Cardiac muscle cell (in vitro differentiated cells and primary cell): ENCODE measurements around the gene ZSWIM6. TPM values are rescaled to one million over a fixed set of nuclear protein-coding genes. Genes with fewer than 3 reads are reported as not detected.

Experiments used
- DNase-seq, 2 donors: peaks; one replicate each; pipeline versions ENCODE4 v3.0.0 to v3.0.0-alpha.2; 2010 to 2017; ENCODE audit warnings: low read depth in 1 of 2, low spot score in 1 of 2
- H3K27ac ChIP-seq: fragments of 200-600 bp; sonication (generic); 2 replicates; pipeline ENCODE4 v1.5.1; 2016
- H3K27me3 ChIP-seq: fragments of 200-600 bp; sonication (generic); 2 replicates; pipeline ENCODE4 v1.6.0; 2016; ENCODE audit warnings: control low read depth
- H3K36me3 ChIP-seq: fragments of 200-600 bp; sonication (generic); 2 replicates; pipeline ENCODE4 v1.5.1; 2016; ENCODE audit warnings: control low read depth
- H3K4me1 ChIP-seq: fragments of 200-600 bp; sonication (generic); 2 replicates; pipeline ENCODE4 v1.8.1; 2017; ENCODE audit warnings: low read depth, mild to moderate bottlenecking, mixed run types
- H3K4me3 ChIP-seq: fragments of 200-600 bp; sonication (generic); 2 replicates; pipeline ENCODE4 v1.5.1; 2016; ENCODE audit warnings: mild to moderate bottlenecking
- H3K9me3 ChIP-seq: fragments of 200-600 bp; sonication (generic); 2 replicates; pipeline ENCODE4 v1.5.1; 2017; ENCODE audit warnings: low read depth, mild to moderate bottlenecking, control low read depth
- CTCF ChIP-seq: IDR thresholded peaks from 2 replicates; pipeline ENCODE4 v1.5.1; 2012; ENCODE audit warnings: low read depth, mild to moderate bottlenecking, low read length
- polyA plus RNA-seq: library from polyadenylated mRNA; unstranded; fragments of >200 nt; fragmentation: Nextera tagmentation; extraction: Ambion mirVana; gene quantifications from 2 replicates; pipeline ENCODE4 v1.2.1, GENCODE V29; 2016
- total RNA-seq: library from RNA; depleted of rRNA; stranded (reverse); fragments of >200 nt; gene quantifications from 2 replicates; pipeline ENCODE4 v1.2.3, GENCODE V29; 2016

ZSWIM6 gene
- total and polyA plus RNA-seq, 2 experiments from 2014 or later: 3.4 to 8.3 TPM

GRCh38 chr5:61370506-61370905, 38.4 kb downstream of the ZSWIM6 start:
- Histone ChIP-seq H3K9me3 (no peaks in the 10 kb centered on the region), H3K27ac (no peak overlapping the region), H3K36me3 (no peaks in the 10 kb centered on the region), H3K4me1 (peaks cover 6% of the 10 kb centered on the region), H3K27me3 (no peaks in the 10 kb centered on the region), H3K4me3 (no peak overlapping the region)
- TF ChIP-seq CTCF: no peak
- DNase-seq: no peak

GRCh38 chr5:61371474-61371873, 39.4 kb downstream of the ZSWIM6 start:
- DNase-seq: no peak
- no peaks in the 10 kb centered on the region for H3K27me3 ChIP-seq
- H3K27ac ChIP-seq: no peak overlapping the region
- TF ChIP-seq CTCF: no peak
- peaks cover 6% of the 10 kb centered on the region for H3K4me1 ChIP-seq
- no peaks in the 10 kb centered on the region for H3K9me3 ChIP-seq
- no peaks in the 10 kb centered on the region for H3K36me3 ChIP-seq
- H3K4me3 ChIP-seq: no peak overlapping the region

DNA sequence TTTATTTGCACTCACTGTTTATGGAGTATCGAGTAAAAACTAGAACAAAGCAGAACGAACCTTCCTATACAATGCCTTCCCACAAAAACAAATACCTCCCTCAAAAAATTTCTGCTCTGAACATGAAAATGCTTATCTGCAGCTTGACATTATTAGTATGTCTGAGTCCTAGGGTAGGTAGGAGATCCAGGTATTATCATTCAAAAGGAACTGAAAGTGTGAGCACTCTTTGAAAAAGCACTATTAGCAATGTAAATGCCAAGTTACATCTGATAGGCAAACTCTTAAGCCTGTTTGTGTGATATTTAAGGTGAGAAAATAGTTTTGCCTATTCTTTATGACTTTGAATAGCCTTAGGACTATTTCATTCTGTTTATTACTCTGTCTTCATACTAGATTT, 47.6 kb downstream of the ZSWIM6 start:
- DNase-seq: no peak
- no peak overlapping the region for H3K4me3 ChIP-seq
- no peaks in the 10 kb centered on the region for H3K4me1 ChIP-seq
- H3K36me3 ChIP-seq: no peaks in the 10 kb centered on the region
- no peak for TF ChIP-seq CTCF
- H3K27me3 ChIP-seq: no peaks in the 10 kb centered on the region
- H3K9me3 ChIP-seq: no peaks in the 10 kb centered on the region
- H3K27ac ChIP-seq: no peak overlapping the region

DNA sequence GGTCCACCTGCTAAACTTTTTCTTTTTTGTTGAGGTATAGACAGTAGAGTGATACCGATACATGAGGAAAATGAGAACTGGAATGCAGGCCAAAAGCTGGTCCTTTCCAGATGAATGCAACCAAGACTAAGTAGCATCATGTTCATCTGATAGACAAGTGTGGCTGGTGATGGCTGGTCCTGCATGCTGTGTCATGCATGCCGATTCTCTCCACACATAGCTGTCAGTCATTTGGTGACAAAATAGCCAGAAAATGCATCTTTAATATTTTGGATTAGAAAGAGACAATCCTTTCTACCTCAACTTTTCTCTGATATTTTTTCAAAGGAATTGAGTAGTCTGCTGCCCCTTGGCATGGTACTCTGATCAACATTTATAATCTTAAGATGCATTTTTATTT, 49.9 kb downstream of the ZSWIM6 start:
- H3K9me3 ChIP-seq: no peaks in the 10 kb centered on the region
- no peak overlapping the region for H3K27ac ChIP-seq
- no peak overlapping the region for H3K4me3 ChIP-seq
- H3K4me1 ChIP-seq: peaks cover 6% of the 10 kb centered on the region
- no peak for TF ChIP-seq CTCF
- no peaks in the 10 kb centered on the region for H3K36me3 ChIP-seq
- H3K27me3 ChIP-seq: no peaks in the 10 kb centered on the region
- no peak for DNase-seq

GRCh38 chr5:61385627-61386026, 53.6 kb downstream of the ZSWIM6 start:
- no peaks in the 10 kb centered on the region for H3K36me3 ChIP-seq
- no peak for TF ChIP-seq CTCF
- DNase-seq: no peak
- H3K4me3 ChIP-seq: no peak overlapping the region
- H3K27me3 ChIP-seq: no peaks in the 10 kb centered on the region
- no peaks in the 10 kb centered on the region for H3K9me3 ChIP-seq
- peaks cover 12% of the 10 kb centered on the region for H3K4me1 ChIP-seq
- H3K27ac ChIP-seq: no peak overlapping the region
